Measurements from ENCODE around the gene FGF18. TPM values are rescaled to one million over a fixed set of nuclear protein-coding genes. Genes with fewer than 3 reads are reported as not detected.

The FGF18 gene
- polyA plus RNA-seq, 1 donor from 2014 or later, result 1.2 TPM

DNA sequence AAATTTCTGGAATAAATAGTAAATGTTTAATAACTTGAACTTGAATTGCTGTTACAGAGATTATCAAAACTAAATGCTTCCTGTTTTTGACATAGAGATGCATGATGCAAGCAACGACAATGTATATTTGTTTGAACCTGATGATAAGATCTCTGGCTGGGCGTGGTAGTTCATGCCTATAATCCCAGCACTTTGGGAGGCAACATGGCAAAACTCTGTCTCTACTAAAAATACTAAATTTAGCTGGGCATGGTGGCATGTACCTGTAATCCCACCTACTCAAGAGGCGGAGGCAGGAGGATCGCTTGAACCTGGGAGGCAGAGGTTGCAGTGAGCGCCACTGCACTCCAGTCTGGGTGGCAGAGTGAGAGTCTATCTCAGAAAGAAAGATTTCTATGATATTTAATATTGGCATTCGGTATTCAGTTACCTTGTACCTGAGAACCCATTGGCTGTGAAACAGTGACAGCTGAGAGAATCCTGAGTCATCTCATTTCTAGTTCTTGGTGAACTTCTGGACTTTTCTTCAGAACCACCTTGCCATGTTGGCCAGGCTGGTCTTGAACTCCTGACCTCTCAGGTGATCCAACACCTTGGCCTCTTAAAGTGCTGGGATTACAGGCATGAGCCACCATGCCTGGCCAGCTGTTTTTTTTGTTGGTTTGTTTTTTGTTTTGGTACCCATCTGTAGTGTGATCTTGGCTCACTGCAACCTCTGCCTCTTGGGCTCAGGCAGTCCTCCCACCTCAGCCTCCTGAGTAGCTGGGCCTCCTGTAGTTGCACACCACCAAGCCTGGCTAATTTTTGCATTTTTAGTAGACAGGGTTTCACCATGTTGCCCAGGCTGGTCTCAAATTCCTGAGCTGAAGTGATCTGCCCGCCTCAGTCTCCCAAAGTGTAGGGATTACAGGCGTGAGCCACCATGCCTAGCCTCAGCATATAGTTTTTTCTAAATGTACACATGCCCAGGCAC is 10.0 kb upstream of the FGF18 start:
- Histone ChIP-seq H3K9ac (ENCODE audit: low read length) (no peak overlapping the region), H3K9me3 (ENCODE audit: low read length) (no peaks in the 10 kb centered on the region), H3F3A (ENCODE audit: insufficient read depth, low read length, poor library complexity, severe bottlenecking) (peaks cover 3% of the 10 kb centered on the region), H2AFZ (ENCODE audit: low read depth, low read length) (no peak overlapping the region), H3K9me2 (ENCODE audit: insufficient read depth, low read length) (no peaks in the 10 kb centered on the region), H3K4me2 (ENCODE audit: low read length) (no peak overlapping the region), H4K20me1 (ENCODE audit: insufficient read depth) (no peaks in the 10 kb centered on the region), H3K27ac (ENCODE audit: low read length) (no peak overlapping the region), H3K4me3 (ENCODE audit: low read length) (no peak overlapping the region), H3K36me3 (ENCODE audit: insufficient read depth, low read length) (peaks cover 14% of the 10 kb centered on the region), H3K27me3 (ENCODE audit: insufficient read depth, low read depth, low read length) (no peaks in the 10 kb centered on the region), H3K79me2 (replicated peaks; ENCODE audit: insufficient read depth, low read length) (peaks cover 13% of the 10 kb centered on the region)
- TF ChIP-seq RAD21 (conservative IDR thresholded peaks at IDR 0.05) (no peak), EZH2 (IDR thresholded peaks at IDR 0.05; ENCODE audit: borderline replicate concordance, insufficient read depth, low read length, poor library complexity, severe bottlenecking) (no peak), EP300 (conservative IDR thresholded peaks at IDR 0.05; ENCODE audit: poor library complexity, severe bottlenecking) (no peak), POLR2AphosphoS5 (IDR thresholded peaks at IDR 0.05) (no peak), SMC3 (conservative IDR thresholded peaks at IDR 0.05; ENCODE audit: poor library complexity) (no peak), TAF1 (IDR thresholded peaks at IDR 0.05; ENCODE audit: low read depth) (no peak), MXI1 (conservative IDR thresholded peaks at IDR 0.05; ENCODE audit: poor library complexity, severe bottlenecking) (no peak)
- TF ChIP-seq, protein P1, sequence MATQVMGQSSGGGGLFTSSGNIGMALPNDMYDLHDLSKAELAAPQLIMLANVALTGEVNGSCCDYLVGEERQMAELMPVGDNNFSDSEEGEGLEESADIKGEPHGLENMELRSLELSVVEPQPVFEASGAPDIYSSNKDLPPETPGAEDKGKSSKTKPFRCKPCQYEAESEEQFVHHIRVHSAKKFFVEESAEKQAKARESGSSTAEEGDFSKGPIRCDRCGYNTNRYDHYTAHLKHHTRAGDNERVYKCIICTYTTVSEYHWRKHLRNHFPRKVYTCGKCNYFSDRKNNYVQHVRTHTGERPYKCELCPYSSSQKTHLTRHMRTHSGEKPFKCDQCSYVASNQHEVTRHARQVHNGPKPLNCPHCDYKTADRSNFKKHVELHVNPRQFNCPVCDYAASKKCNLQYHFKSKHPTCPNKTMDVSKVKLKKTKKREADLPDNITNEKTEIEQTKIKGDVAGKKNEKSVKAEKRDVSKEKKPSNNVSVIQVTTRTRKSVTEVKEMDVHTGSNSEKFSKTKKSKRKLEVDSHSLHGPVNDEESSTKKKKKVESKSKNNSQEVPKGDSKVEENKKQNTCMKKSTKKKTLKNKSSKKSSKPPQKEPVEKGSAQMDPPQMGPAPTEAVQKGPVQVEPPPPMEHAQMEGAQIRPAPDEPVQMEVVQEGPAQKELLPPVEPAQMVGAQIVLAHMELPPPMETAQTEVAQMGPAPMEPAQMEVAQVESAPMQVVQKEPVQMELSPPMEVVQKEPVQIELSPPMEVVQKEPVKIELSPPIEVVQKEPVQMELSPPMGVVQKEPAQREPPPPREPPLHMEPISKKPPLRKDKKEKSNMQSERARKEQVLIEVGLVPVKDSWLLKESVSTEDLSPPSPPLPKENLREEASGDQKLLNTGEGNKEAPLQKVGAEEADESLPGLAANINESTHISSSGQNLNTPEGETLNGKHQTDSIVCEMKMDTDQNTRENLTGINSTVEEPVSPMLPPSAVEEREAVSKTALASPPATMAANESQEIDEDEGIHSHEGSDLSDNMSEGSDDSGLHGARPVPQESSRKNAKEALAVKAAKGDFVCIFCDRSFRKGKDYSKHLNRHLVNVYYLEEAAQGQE (IDR thresholded peaks at IDR 0.05; ENCODE audit: borderline replicate concordance), result no peak
- TF ChIP-seq, protein P2, sequence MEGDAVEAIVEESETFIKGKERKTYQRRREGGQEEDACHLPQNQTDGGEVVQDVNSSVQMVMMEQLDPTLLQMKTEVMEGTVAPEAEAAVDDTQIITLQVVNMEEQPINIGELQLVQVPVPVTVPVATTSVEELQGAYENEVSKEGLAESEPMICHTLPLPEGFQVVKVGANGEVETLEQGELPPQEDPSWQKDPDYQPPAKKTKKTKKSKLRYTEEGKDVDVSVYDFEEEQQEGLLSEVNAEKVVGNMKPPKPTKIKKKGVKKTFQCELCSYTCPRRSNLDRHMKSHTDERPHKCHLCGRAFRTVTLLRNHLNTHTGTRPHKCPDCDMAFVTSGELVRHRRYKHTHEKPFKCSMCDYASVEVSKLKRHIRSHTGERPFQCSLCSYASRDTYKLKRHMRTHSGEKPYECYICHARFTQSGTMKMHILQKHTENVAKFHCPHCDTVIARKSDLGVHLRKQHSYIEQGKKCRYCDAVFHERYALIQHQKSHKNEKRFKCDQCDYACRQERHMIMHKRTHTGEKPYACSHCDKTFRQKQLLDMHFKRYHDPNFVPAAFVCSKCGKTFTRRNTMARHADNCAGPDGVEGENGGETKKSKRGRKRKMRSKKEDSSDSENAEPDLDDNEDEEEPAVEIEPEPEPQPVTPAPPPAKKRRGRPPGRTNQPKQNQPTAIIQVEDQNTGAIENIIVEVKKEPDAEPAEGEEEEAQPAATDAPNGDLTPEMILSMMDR (IDR thresholded peaks at IDR 0.05; ENCODE audit: poor library complexity, severe bottlenecking), result no peak

DNA sequence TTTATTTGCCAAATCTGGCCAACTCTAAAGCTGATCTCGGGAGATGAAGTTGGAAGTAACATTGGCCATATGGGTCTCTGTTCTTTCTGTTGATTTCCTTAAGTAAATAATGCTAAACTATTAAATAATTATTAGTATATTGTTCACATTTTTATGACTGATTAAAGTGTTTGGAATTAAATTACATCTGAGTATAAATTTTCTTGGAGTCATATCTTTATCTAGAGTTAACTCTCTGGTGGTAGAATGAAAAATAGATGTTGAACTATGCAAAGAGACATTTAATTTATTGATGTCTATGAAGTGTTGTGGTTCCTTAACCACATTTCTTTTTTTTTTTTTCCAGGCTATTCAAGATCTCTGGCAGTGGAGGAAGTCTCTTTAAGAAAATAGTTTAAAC is 9.3 kb upstream of the FGF18 start:
- TF ChIP-seq SMC3 (conservative IDR thresholded peaks at IDR 0.05; ENCODE audit: poor library complexity) (no peak), TAF1 (IDR thresholded peaks at IDR 0.05; ENCODE audit: low read depth) (no peak), MXI1 (conservative IDR thresholded peaks at IDR 0.05; ENCODE audit: poor library complexity, severe bottlenecking) (no peak), EP300 (conservative IDR thresholded peaks at IDR 0.05; ENCODE audit: poor library complexity, severe bottlenecking) (no peak), EZH2 (IDR thresholded peaks at IDR 0.05; ENCODE audit: borderline replicate concordance, insufficient read depth, low read length, poor library complexity, severe bottlenecking) (no peak), POLR2AphosphoS5 (IDR thresholded peaks at IDR 0.05) (no peak), RAD21 (conservative IDR thresholded peaks at IDR 0.05) (no peak)
- TF ChIP-seq, protein P2 (IDR thresholded peaks at IDR 0.05; ENCODE audit: poor library complexity, severe bottlenecking), result no peak
- TF ChIP-seq, protein P1 (IDR thresholded peaks at IDR 0.05; ENCODE audit: borderline replicate concordance), result no peak
- Histone ChIP-seq H2AFZ (ENCODE audit: low read depth, low read length) (no peak overlapping the region), H3K36me3 (ENCODE audit: insufficient read depth, low read length) (peaks cover 14% of the 10 kb centered on the region), H3K79me2 (replicated peaks; ENCODE audit: insufficient read depth, low read length) (peaks cover 13% of the 10 kb centered on the region), H3K9ac (ENCODE audit: low read length) (no peak overlapping the region), H3K27ac (ENCODE audit: low read length) (no peak overlapping the region), H3K27me3 (ENCODE audit: insufficient read depth, low read depth, low read length) (no peaks in the 10 kb centered on the region), H3K4me2 (ENCODE audit: low read length) (no peak overlapping the region), H4K20me1 (ENCODE audit: insufficient read depth) (no peaks in the 10 kb centered on the region), H3K4me3 (ENCODE audit: low read length) (no peak overlapping the region), H3F3A (ENCODE audit: insufficient read depth, low read length, poor library complexity, severe bottlenecking) (peaks cover 3% of the 10 kb centered on the region), H3K9me3 (ENCODE audit: low read length) (no peaks in the 10 kb centered on the region), H3K9me2 (ENCODE audit: insufficient read depth, low read length) (no peaks in the 10 kb centered on the region)

Data from neural cell (in vitro differentiated cells).